ENCODE results near the gene RFK. TPM values are rescaled to one million over a fixed set of nuclear protein-coding genes. Genes with fewer than 3 reads are reported as not detected.
"Not testable (repeated sequence)": the region's sequence is repeated elsewhere in the genome, so short reads cannot be mapped to it uniquely, and the experiment has no call there.

RFK gene
- 10 to 100 TPM; 17.0 to 19.0 TPM for total RNA-seq

DNA sequence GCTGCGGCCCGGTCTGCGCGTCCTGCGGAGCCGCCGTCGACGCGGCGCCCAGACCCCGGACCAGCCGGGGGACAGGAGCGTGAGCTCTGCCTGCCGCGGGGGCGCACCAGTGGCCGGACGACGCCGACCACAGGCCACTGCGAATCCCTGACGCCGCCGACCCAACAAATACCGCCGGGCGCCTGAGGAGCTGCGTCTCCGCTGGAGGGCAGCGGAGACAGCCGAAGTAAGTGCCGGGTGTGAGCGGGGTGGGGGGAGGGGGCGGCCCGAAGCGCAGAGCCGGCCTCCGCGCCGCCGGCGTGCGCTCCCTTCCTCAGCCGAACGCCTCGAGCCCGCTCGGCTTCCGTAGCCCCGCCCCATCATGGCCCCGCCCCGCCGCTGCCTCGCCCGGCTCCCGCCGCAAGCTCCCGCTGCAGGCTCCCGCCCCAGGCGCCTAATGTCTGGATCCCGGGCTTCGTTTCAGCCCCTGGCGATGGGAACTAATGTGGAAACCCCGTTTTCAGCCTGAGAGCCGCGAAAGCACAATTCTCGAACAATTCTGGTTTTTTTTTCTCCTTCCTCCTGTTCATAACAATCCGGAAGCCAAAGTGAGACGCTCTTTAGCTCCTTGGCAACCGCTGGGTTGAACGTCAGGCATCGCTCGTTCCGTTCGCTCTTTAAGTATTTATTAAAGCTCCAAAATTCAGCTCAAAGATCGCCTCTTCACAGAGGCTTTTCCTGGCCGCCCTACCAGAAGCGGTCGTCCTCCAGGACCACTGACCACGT, at the start of gene RFK:
RFK (minus strand) TSS at position 232 of the 765 bp plus-strand sequence. CDS start 255 bp downstream, outside the sequence.
- H3K9me3 Mint-ChIP-seq (ENCODE audit: low read depth), result no peaks in the 10 kb centered on the region
- peaks cover 34% of the 10 kb centered on the region for H3K4me1 Mint-ChIP-seq
- ATAC-seq (peak; percentile 92), DNase-seq (peak; percentile 91)
- H3K36me3 Mint-ChIP-seq, result peaks cover 27% of the 10 kb centered on the region
- H3K27ac Mint-ChIP-seq, result peak within 1 kb of the TSS; percentile 98
- no peaks in the 10 kb centered on the region for H3K27me3 Mint-ChIP-seq
- CTCF ChIA-PET, result interaction anchor here (0.7 to 2.5 kb wide), 16 partner anchors 9 to 312 kb away, joined by 3 to 12 read pairs (median 5); no protein-coding TSS in a partner anchor
- H3K4me3 Mint-ChIP-seq, result peak within 1 kb of the TSS; percentile 94

DNA sequence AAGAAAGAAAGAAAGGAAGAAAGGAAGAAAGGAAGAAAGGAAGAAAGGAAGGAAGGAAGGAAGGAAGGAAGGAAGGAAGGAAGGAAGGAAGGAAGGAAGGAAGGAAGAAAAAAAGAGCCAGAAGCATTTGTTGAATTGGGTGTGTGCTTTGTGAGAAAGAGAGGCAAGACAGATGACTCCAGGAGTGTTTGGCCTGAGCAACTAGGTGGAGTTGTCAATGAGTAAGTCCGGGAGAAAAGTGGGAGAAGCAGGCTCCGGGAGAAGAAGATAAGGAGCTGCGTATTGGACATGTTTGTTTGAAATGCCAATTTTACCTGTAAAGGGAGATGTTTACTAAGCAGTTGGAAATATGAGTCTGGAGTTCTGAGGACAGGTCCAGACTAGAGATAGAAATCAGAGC, 49.7 kb upstream of the RFK start:
- Mint-ChIP-seq H3K4me3 (peak overlapping the region; percentile 20), H3K4me1 (peaks cover 66% of the 10 kb centered on the region), H3K36me3 (peaks cover 7% of the 10 kb centered on the region), H3K9me3 (ENCODE audit: low read depth) (peaks cover 2% of the 10 kb centered on the region), H3K27ac (peak overlapping the region; percentile 34), H3K27me3 (no peaks in the 10 kb centered on the region)
- DNase-seq, result no peak
- CTCF ChIA-PET, result interaction anchor here (1.1 to 7.5 kb wide), 4 partner anchors 13 to 261 kb away, joined by 3 to 81 read pairs (median 36); partner anchors contain the start of gene GCNT1
- no peak for ATAC-seq

DNA sequence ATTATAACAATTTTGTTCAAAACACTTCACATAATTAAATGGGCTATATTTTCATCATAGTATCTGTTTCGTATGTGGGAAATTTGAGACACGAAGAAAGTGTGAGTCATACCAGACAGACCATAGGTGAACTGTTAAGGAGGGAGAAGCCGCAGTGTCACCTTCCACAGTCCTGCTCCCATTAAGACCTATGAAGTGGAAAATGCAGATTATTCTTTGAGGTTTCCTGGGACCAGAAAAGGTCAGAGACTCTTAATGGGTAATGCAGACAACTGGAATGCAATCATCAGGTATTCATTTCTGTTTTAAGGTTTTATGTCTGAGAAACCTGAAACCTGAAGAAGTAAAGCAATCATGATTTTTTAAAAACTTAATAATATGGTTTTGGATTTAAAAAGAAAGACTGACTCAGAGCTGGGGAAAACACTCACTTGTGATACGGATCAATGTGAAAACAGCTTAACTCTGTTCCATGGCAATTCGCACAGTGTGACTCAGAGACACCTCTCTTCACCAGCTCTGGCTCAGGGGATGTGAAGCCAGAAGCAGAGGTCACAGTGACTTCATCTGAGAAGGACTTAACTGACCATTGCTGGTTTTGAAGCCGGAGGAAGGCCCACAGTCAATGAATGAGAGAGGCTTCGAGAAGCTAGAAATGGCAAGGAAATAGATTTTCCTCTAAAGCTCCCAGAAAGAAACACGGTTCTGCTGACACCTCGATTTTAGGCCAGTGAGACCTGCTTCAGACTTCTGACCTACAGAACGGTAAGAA, 47.5 kb upstream of the RFK start:
- Mint-ChIP-seq H3K4me3 (peak overlapping the region; percentile 65), H3K27ac (peak overlapping the region; percentile 84), H3K27me3 (no peaks in the 10 kb centered on the region), H3K9me3 (ENCODE audit: low read depth) (peaks cover 2% of the 10 kb centered on the region), H3K36me3 (peaks cover 8% of the 10 kb centered on the region), H3K4me1 (peaks cover 70% of the 10 kb centered on the region)
- ATAC-seq (peak; percentile 87), DNase-seq (peak; percentile 74)
- CTCF ChIA-PET, result interaction anchor here (0.6 to 2.8 kb wide), 13 partner anchors 10 to 220 kb away, joined by 3 to 13 read pairs (median 4); partner anchors contain the start of gene GCNT1

DNA sequence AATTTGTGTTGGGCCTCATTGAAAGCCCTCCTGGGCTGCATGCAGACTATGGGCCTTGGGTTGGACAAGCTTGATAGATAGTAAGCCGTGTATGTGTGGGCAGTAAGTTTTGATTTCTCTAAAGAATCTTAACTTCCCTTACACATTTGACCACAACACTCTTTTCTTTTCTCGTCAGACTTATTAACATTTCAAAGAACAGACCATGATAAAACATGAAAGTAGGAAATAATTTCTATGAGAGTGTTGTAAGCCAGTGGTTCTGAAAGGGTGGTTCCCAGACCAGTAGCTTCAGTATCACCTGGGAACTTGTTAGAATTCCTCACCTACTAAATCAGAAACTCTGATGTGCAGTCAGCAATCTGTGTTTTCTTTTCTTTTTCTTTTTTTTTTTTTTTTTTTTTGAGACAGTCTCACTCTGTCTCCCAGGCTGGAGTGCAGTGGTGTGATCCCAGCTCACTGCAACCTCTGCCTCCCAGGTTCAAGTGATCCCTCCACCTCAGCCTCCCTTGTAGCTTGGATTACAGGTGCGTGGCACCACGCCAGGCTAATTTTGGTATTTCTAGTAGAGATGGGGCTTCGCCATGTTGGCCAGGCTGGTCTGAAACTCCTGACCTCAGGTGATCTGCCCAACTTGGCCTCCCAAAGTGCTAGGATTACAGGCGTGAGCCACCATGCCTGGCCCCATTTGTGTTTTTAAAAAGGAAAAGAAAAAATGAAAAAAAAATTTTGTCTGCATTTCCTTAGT, 44.8 kb upstream of the RFK start:
- peaks cover 2% of the 10 kb centered on the region for H3K9me3 Mint-ChIP-seq (ENCODE audit: low read depth)
- ATAC-seq (peak; percentile 27), DNase-seq (no peak)
- peaks cover 57% of the 10 kb centered on the region for H3K4me1 Mint-ChIP-seq
- peak overlapping the region; percentile 74 for H3K27ac Mint-ChIP-seq
- CTCF ChIA-PET, result interaction anchor here (0.6 to 2.3 kb wide), 8 partner anchors 14 to 715 kb away, joined by 3 to 10 read pairs (median 4); partner anchors contain the start of genes GCNT1 and RFK
- no peak overlapping the region for H3K4me3 Mint-ChIP-seq
- no peaks in the 10 kb centered on the region for H3K27me3 Mint-ChIP-seq
- peaks cover 10% of the 10 kb centered on the region for H3K36me3 Mint-ChIP-seq

DNA sequence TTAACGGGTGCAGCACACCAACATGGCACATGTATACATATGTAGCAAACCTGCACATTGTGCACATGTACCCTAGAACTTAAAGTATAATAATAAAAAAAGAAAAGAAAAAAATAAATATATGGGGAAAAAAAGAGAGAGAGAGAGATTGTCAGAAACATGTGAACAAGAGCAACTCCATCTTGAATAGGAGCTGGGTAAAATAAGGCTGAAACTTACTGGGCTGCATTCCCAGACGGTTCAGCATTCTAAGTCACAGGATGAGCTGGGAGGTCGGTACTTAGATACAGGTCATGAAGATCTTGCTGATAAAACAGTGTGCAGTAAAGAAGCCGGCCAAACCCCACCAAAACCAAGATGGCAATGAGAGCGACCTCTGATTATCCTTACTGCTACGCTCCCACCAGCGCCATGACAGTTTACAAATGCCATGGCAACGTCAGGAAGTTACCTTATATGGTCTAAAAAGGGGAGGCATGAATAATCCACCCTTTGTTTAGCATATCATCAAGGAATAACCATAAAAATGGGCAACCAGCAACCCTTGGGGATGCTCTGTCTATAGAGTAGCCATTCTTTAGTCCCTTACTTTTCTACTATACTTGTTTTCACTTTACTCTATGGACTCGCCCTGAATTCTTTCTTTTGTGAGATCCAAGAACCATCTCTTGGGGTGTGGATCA, 42.9 kb upstream of the RFK start:
- not testable (repeated sequence) for ATAC-seq

DNA sequence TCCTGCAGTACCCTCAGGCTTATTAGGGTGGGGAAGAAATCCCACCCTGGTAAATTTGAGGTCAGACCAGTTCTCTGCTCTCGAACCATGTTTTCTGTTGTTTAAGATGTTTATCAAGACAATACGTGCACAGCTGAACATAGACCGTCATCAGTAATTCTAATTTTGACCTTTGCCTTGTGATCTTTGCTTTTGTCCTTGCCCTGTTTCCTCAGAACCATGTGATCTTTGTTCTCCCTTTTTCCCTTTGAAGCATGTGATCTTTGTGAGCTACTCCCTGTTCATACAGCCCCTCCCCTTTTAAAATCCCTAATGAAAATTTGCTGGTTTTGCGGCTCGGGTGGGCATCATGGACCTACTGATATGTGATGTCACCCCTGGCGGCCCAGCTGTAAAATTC, 40.7 kb upstream of the RFK start:
- ATAC-seq; CTCF ChIA-PET; H3K27ac Mint-ChIP-seq; H3K9me3 Mint-ChIP-seq (ENCODE audit: low read depth); H3K36me3 Mint-ChIP-seq; H3K4me3 Mint-ChIP-seq; H3K27me3 Mint-ChIP-seq; DNase-seq: not testable (repeated sequence)
- peaks cover 31% of the 10 kb centered on the region for H3K4me1 Mint-ChIP-seq

More for the DNA sequence above, 42.9 kb upstream of the RFK start:
- H3K27me3 Mint-ChIP-seq; H3K9me3 Mint-ChIP-seq (ENCODE audit: low read depth); H3K4me3 Mint-ChIP-seq; DNase-seq; H3K27ac Mint-ChIP-seq; H3K36me3 Mint-ChIP-seq; CTCF ChIA-PET: not testable (repeated sequence)
- H3K4me1 Mint-ChIP-seq, result peaks cover 49% of the 10 kb centered on the region

DNA sequence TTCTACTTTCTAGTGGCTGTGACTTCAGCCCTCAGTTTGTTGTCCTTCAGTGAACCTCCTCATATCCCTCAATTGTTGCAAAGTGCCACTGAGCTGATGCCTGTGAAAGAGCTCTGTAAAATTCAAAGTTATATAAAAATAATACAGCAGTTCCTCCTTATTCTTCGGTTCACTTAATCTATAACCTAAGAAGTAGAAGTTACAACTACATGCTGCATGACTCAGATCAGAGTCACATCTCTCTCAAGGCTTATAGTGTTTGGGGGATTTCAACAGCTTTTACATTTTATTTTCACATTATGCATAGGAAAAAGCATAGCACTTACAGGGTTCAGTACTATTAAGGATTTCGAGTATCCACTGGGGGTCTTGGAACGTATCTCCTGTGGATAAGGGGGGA, 39.6 kb upstream of the RFK start:
- DNase-seq (no peak), ATAC-seq (no peak)
- H3K9me3 Mint-ChIP-seq (ENCODE audit: low read depth), result no peaks in the 10 kb centered on the region
- H3K27ac Mint-ChIP-seq, result no peak overlapping the region
- H3K4me1 Mint-ChIP-seq, result peaks cover 23% of the 10 kb centered on the region
- CTCF ChIA-PET, result interaction anchor here (0.6 to 1.1 kb wide), 3 partner anchors 11 to 138 kb away, joined by 3 read pairs; no protein-coding TSS in a partner anchor
- H3K36me3 Mint-ChIP-seq, result peaks cover 5% of the 10 kb centered on the region
- no peaks in the 10 kb centered on the region for H3K27me3 Mint-ChIP-seq
- no peak overlapping the region for H3K4me3 Mint-ChIP-seq

DNA sequence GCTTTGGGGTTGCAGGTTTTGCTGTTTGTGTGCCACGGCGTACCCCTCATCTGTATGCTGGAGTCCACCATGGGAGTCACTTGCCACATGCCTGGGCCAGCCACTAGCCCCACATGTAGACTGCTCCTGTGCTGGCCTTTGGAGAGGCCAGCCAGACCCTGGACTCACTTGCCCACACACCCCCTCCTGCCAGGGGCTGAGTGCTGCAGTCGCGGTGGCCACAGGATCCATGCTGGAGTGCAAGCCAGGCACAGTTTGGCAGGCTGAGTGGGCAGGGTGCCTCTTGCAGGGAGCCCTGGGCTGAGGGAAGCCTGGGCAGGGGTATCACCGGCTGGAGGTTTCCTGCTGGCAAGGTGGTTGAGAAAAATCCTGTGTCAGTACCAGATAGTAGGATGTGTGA, 39.2 kb upstream of the RFK start:
- Mint-ChIP-seq H3K9me3 (ENCODE audit: low read depth) (no peaks in the 10 kb centered on the region), H3K27ac (peak overlapping the region; percentile 7), H3K4me3 (no peak overlapping the region), H3K27me3 (no peaks in the 10 kb centered on the region), H3K4me1 (peaks cover 19% of the 10 kb centered on the region), H3K36me3 (peaks cover 5% of the 10 kb centered on the region)
- DNase-seq (no peak), ATAC-seq (no peak)
- CTCF ChIA-PET, result interaction anchor here (0.6 to 1.1 kb wide), 2 partner anchors 11 to 138 kb away, joined by 3 read pairs; no protein-coding TSS in a partner anchor

DNA sequence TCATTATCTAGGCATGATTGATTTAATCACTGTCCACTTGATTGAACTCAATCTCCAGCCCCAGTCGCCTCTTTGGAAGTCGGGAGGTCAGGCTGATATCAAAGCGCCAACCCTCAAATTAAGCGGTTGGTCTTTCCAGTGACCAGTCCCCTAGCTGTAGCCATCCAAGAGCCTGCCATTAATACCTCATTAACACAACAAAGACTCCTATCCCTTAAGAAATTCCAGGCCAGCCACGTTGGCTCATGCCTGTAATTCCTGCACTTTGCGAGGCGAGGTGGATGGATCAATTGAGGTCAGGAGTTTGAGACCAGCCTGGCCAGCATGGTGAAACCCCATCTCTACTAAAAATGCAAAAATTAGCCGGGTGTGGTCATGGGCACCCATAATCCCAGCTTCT, 37.4 kb upstream of the RFK start:
- peaks cover 2% of the 10 kb centered on the region for H3K36me3 Mint-ChIP-seq
- ATAC-seq (no peak), DNase-seq (no peak)
- no peak overlapping the region for H3K4me3 Mint-ChIP-seq
- H3K9me3 Mint-ChIP-seq (ENCODE audit: low read depth), result no peaks in the 10 kb centered on the region
- peaks cover 9% of the 10 kb centered on the region for H3K4me1 Mint-ChIP-seq
- CTCF ChIA-PET, result no interaction called here
- no peak overlapping the region for H3K27ac Mint-ChIP-seq
- no peaks in the 10 kb centered on the region for H3K27me3 Mint-ChIP-seq

DNA sequence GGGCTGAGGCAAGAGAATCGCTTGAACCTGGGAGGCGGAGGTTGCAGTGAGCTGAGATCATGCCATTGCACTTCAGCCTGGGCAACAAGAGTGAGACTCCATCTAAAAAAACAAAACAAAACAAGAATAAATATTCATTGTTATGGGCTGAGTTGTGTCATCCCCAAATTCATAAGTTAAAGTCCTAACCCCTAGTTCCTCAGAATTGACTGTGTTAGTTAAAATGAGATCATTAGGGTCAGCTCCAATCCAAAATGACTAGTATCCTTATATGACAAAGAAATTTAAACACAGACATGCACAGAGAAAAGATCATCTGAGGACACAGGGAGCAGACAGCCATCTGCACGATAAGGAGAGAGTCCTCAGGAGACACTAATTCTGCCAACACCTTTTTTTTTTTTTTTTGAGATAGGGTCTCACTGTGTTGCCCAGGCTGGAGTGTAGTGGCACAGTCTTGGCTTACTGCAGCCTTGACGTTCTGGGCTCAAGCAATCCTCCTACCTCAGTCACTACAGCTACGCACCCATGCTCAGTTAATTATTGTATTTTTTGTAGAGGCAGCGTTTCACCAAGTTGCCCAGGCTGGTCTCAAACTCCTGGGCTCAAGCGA, 32.7 kb upstream of the RFK start:
- CTCF ChIA-PET, result interaction anchor here (1.0 to 1.1 kb wide), 2 partner anchors 22 to 25 kb away, joined by 3 read pairs; no protein-coding TSS in a partner anchor
- H3K4me3 Mint-ChIP-seq, result no peak overlapping the region
- ATAC-seq (no peak), DNase-seq (no peak)
- no peaks in the 10 kb centered on the region for H3K27me3 Mint-ChIP-seq
- no peaks in the 10 kb centered on the region for H3K9me3 Mint-ChIP-seq (ENCODE audit: low read depth)
- H3K27ac Mint-ChIP-seq, result no peak overlapping the region
- H3K4me1 Mint-ChIP-seq, result peaks cover 31% of the 10 kb centered on the region
- H3K36me3 Mint-ChIP-seq, result peaks cover 4% of the 10 kb centered on the region

DNA sequence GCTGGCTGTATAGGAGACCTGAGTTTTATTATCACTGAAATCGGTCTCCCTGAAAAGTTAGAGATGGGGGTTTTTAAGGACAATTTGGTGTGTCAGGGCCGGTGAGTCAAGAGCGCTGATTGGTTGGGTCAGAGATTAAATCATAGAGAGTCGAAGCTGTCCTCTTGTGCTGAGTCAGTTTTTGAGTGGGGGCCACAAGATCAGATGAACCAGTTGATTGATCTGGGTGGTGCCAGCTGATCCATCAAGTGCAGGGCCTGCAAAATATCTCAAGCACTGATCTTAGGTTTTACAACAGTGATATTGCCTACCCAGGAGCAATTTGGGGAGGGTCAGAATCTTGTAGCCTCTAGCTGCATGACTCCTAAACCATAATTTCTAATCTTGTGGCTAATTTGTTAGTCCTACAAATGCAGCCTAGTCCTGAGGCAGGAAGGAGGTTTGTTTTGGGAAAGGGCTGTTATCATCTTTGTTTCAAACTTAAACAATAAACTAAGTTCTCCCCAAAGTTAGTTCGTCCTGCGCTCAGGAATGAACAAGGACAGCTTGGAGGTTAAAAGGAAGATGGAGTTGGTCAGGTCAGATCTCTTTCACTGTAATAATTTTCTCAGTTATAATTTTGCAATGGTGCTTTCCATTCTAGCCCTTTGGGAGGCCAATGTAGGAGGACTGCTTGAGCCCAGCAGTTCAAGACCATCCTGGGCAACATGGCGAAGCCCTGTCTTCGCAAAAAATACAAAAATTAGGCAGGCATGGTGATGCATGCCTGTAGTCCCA, 31.6 kb upstream of the RFK start:
- Mint-ChIP-seq H3K9me3 (ENCODE audit: low read depth) (no peaks in the 10 kb centered on the region), H3K27ac (no peak overlapping the region), H3K36me3 (peaks cover 9% of the 10 kb centered on the region), H3K4me1 (peaks cover 31% of the 10 kb centered on the region), H3K4me3 (no peak overlapping the region), H3K27me3 (no peaks in the 10 kb centered on the region)
- CTCF ChIA-PET, result interaction anchor here (0.7 to 1.3 kb wide), 4 partner anchors 13 to 25 kb away, joined by 3 to 6 read pairs (median 3); no protein-coding TSS in a partner anchor
- ATAC-seq (no peak), DNase-seq (no peak)
